Sigmoid colon (tissue), 7 donors: ENCODE measurements around the gene DUSP14. TPM values are rescaled to one million over a fixed set of nuclear protein-coding genes. Genes with fewer than 3 reads are reported as not detected.

Experiments used
- DNase-seq: peaks from one replicate; pipeline ENCODE4 v3.0.0-alpha.2; 2019
- H3K27ac ChIP-seq, 4 donors: fragments of 200-600 bp; sonication (generic); one replicate each; pipeline ENCODE4 v1.5.1; 2016 to 2019; ENCODE audit warnings: mild to moderate bottlenecking in 1 of 4
- H3K27me3 ChIP-seq, 3 donors: fragments of 200-600 bp; sonication (generic); one replicate each; pipeline ENCODE4 v1.5.1; 2019; ENCODE audit warnings: mild to moderate bottlenecking in 1 of 3
- H3K36me3 ChIP-seq, 4 donors: fragments of 200-600 bp; sonication (generic); one replicate each; pipeline ENCODE4 v1.5.1; 2016 to 2019
- H3K4me1 ChIP-seq, 4 donors: fragments of 200-600 bp; sonication (generic); one replicate each; pipeline ENCODE4 v1.5.1; 2017 to 2019
- H3K4me3 ChIP-seq, 4 donors: fragments of 200-600 bp; sonication (generic); one replicate each; pipeline ENCODE4 v1.5.1; 2017 to 2019; ENCODE audit warnings: mild to moderate bottlenecking in 2 of 4, moderate library complexity in 1 of 4
- H3K9me3 ChIP-seq, 4 donors: fragments of 200-600 bp in 3 of 4; sonication (generic) in 3 of 4; one replicate each; pipeline versions ENCODE4 v1.5.1 to v1.6.1; 2013 to 2019
- CTCF ChIP-seq, 4 experiments: fragments of 450-650 bp in 3 of 4; fragments of 200-600 bp in 1 of 4; IDR thresholded peaks; one replicate each; pipeline ENCODE4 v1.5.1; 2016 to 2019; ENCODE audit warnings: antibody characterized with exemption in 4 of 4, mild to moderate bottlenecking in 3 of 4, moderate library complexity in 2 of 4
- EP300 ChIP-seq, 4 donors: sonication (generic); formaldehyde crosslinking; IDR thresholded peaks; one replicate each; pipeline ENCODE4 v1.6.1; 2017; ENCODE audit warnings: antibody characterized with exemption in 4 of 4
- POLR2A ChIP-seq, 2 donors: fragments of 450-650 bp; IDR thresholded peaks; one replicate each; pipeline ENCODE4 v1.6.1; 2016; ENCODE audit warnings: antibody characterized with exemption in 2 of 2, mild to moderate bottlenecking in 2 of 2, moderate library complexity in 2 of 2
- POLR2AphosphoS5 ChIP-seq, 4 donors: sonication (generic); formaldehyde crosslinking; IDR thresholded peaks; one replicate each; pipeline ENCODE4 v1.6.1; 2017; ENCODE audit warnings: antibody characterized with exemption in 4 of 4
- WGBS, 2 donors: extraction: QIAGEN DNeasy Blood & Tissue Kit; methylation state at CpG; one replicate each; pipeline ENCODE4 v1.1.7; 2013; 5-methylcytosine and 5-hydroxymethylcytosine counted together
- intact Hi-C: fragments of 100-400 bp; cut with DNase I; formaldehyde crosslinking; loops from one replicate; pipeline ENCODE4 v1.15.1; 2023
- polyA plus RNA-seq, 3 donors: library from polyadenylated mRNA; stranded (reverse); fragments of 200-250 nt; gene quantifications; one replicate each; pipeline ENCODE4 v1.2.3, GENCODE V29; 2013
- total RNA-seq, 4 donors: library from RNA; depleted of rRNA; stranded (reverse); fragments of >200 nt; gene quantifications; one replicate each; pipeline ENCODE4 v1.1.0, GENCODE V29; 2016
- donor health status: healthy with polysubstance abuse.
- donor health status: Bipolar disorder and iron deficiency.
- donor health status: healthy.

DUSP14 gene
- total and polyA plus RNA-seq, 7 donors = 1.2 to 25.2 (median 18.5) TPM

GRCh38 chr17:37494401-37494831, 4.7 kb downstream of the DUSP14 start:
- peak overlapping the region; percentile 15 to 97 (median 93) for H3K27ac ChIP-seq

GRCh38 chr17:37494971-37495370, 5.3 kb downstream of the DUSP14 start:
- peak overlapping the region in 3 of 4 donors; percentile 91 to 97 (median 95) for H3K27ac ChIP-seq
- no peak for TF ChIP-seq POLR2A (IDR thresholded peaks at IDR 0.05)
- no peak for TF ChIP-seq CTCF (IDR thresholded peaks at IDR 0.05)
- no peak for TF ChIP-seq EP300 (IDR thresholded peaks at IDR 0.05)
- TF ChIP-seq POLR2AphosphoS5 (IDR thresholded peaks at IDR 0.05) = no peak
- H3K4me3 ChIP-seq = no peak overlapping the region
- no peaks in the 10 kb centered on the region for H3K36me3 ChIP-seq
- no peak for DNase-seq
- no peaks in the 10 kb centered on the region for H3K27me3 ChIP-seq
- 89 to 90% methylated on average over 8 of the region's 8 CpGs for WGBS, 2 donors
- intact Hi-C loops = no loop called here
- peaks cover 0 to 49% (median 42%) of the 10 kb centered on the region in 4 donors for H3K4me1 ChIP-seq
- H3K9me3 ChIP-seq = no peaks in the 10 kb centered on the region

More at GRCh38 chr17:37494401-37494831, 4.7 kb downstream of the DUSP14 start:
- no peak overlapping the region for H3K4me3 ChIP-seq
- H3K9me3 ChIP-seq = no peaks in the 10 kb centered on the region
- H3K36me3 ChIP-seq = no peaks in the 10 kb centered on the region
- H3K27me3 ChIP-seq = no peaks in the 10 kb centered on the region
- 85 to 88% methylated on average over 3 of the region's 3 CpGs for WGBS, 2 donors
- intact Hi-C loops = no loop called here
- no peak for DNase-seq
- TF ChIP-seq POLR2AphosphoS5 (IDR thresholded peaks at IDR 0.05) (peak in 1 of 4 donors; percentile 48), POLR2A (IDR thresholded peaks at IDR 0.05) (no peak), EP300 (IDR thresholded peaks at IDR 0.05) (no peak), CTCF (IDR thresholded peaks at IDR 0.05) (no peak)
- peaks cover 0 to 50% (median 42%) of the 10 kb centered on the region in 4 donors for H3K4me1 ChIP-seq

GRCh38 chr17:37500378-37500777, 10.7 kb downstream of the DUSP14 start:
- Histone ChIP-seq H3K27ac (no peak overlapping the region), H3K9me3 (no peaks in the 10 kb centered on the region), H3K36me3 (no peaks in the 10 kb centered on the region), H3K27me3 (no peaks in the 10 kb centered on the region), H3K4me1 (peaks cover 0 to 6% (median 0%) of the 10 kb centered on the region in 4 donors), H3K4me3 (no peak overlapping the region)
- intact Hi-C loops = no loop called here
- TF ChIP-seq EP300 (IDR thresholded peaks at IDR 0.05) = no peak
- TF ChIP-seq CTCF (IDR thresholded peaks at IDR 0.05) = no peak
- no peak for TF ChIP-seq POLR2A (IDR thresholded peaks at IDR 0.05)
- no peak for TF ChIP-seq POLR2AphosphoS5 (IDR thresholded peaks at IDR 0.05)
- no peak for DNase-seq

- H3K4me3 ChIP-seq = no peak overlapping the region
- TF ChIP-seq CTCF (IDR thresholded peaks at IDR 0.05) (no peak), EP300 (IDR thresholded peaks at IDR 0.05) (no peak), POLR2AphosphoS5 (IDR thresholded peaks at IDR 0.05) (no peak), POLR2A (IDR thresholded peaks at IDR 0.05) (no peak)
- no peaks in the 10 kb centered on the region for H3K27me3 ChIP-seq
- H3K27ac ChIP-seq = no peak overlapping the region
- peaks cover 0 to 11% (median 9%) of the 10 kb centered on the region in 4 donors for H3K4me1 ChIP-seq
- no peaks in the 10 kb centered on the region for H3K9me3 ChIP-seq
- WGBS, 2 donors = 84 to 92% methylated on average over 10 of the region's 10 CpGs
- no peak for DNase-seq
- H3K36me3 ChIP-seq = no peaks in the 10 kb centered on the region
- intact Hi-C loops = no loop called here
Observed at GRCh38 chr17:37502009-37502936, 12.6 kb downstream of the DUSP14 start.
